NT2/D1 (cell line): ENCODE data around the gene FADD.

Experiments used
- DNase-seq: peaks from one replicate; pipeline ENCODE4 v3.0.0-alpha.2; 2011; ENCODE audit warnings: low read depth, low spot score
- H3K27me3 ChIP-seq: 2 replicates; pipeline ENCODE4 v1.6.0; 2011; ENCODE audit warnings: mild to moderate bottlenecking; ENCODE audit not compliant: insufficient read length, insufficient read depth
- H3K36me3 ChIP-seq: 2 replicates; pipeline ENCODE4 v1.6.1; 2011; ENCODE audit warnings: mild to moderate bottlenecking, low read length, mixed read lengths; ENCODE audit not compliant: insufficient read depth, insufficient read length
- H3K4me1 ChIP-seq: 2 replicates; pipeline ENCODE4 v1.5.1; 2011; ENCODE audit not compliant: insufficient read depth, insufficient read length
- H3K4me3 ChIP-seq: 2 replicates; pipeline ENCODE4 v1.5.1; 2011; ENCODE audit warnings: low read depth; ENCODE audit not compliant: insufficient read length
- H3K9ac ChIP-seq: 2 replicates; pipeline ENCODE4 v1.6.0; 2011; ENCODE audit warnings: low read depth; ENCODE audit not compliant: insufficient read length
- H3K9me3 ChIP-seq: 2 replicates; pipeline ENCODE4 v1.5.1; 2011; ENCODE audit warnings: mild to moderate bottlenecking, low read length; ENCODE audit not compliant: insufficient read depth
- SUZ12 ChIP-seq: IDR thresholded peaks from 2 replicates; pipeline ENCODE4 v1.6.1; 2011; ENCODE audit not compliant: insufficient read length, insufficient read depth; ENCODE audit errors: extremely low read depth
- YY1 ChIP-seq: IDR thresholded peaks from 2 replicates; pipeline ENCODE4 v1.6.1; 2011; ENCODE audit not compliant: insufficient read length, insufficient read depth
- ZNF274 ChIP-seq: IDR thresholded peaks from 2 replicates; pipeline ENCODE4 v1.6.1; 2011; ENCODE audit warnings: mild to moderate bottlenecking, low read depth, low read length

Gene FADD

GRCh38 chr11:70201882-70202861, 924 bp upstream of the FADD start:
- no peak for DNase-seq
- Histone ChIP-seq H3K9me3 (no peaks in the 10 kb centered on the region; the same call in 1 of the 2 replicates), H3K4me1 (peaks cover 10% of the 10 kb centered on the region), H3K27me3 (no peaks in the 10 kb centered on the region), H3K36me3 (peaks cover 34% of the 10 kb centered on the region), H3K4me3 (peak overlapping the region; percentile 96), H3K9ac (peak overlapping the region; percentile 70)
- no peak for TF ChIP-seq SUZ12
- TF ChIP-seq ZNF274 = no peak
- TF ChIP-seq YY1 = no peak

GRCh38 chr11:70203751-70204465, 812 bp downstream of the FADD start:
- Histone ChIP-seq H3K36me3 (peaks cover 52% of the 10 kb centered on the region), H3K27me3 (no peaks in the 10 kb centered on the region), H3K4me3 (peak overlapping the region; percentile 96), H3K9ac (peak overlapping the region; percentile 99), H3K4me1 (peaks cover 19% of the 10 kb centered on the region), H3K9me3 (no peaks in the 10 kb centered on the region; the same call in 1 of the 2 replicates)
- DNase-seq = no peak
- no peak for TF ChIP-seq YY1
- no peak for TF ChIP-seq ZNF274

GRCh38 chr11:70204466-70204799, 1.3 kb downstream of the FADD start:
- Histone ChIP-seq H3K9me3 (no peaks in the 10 kb centered on the region; the same call in 1 of the 2 replicates), H3K4me3 (peak overlapping the region; percentile 96), H3K27me3 (no peaks in the 10 kb centered on the region), H3K9ac (peak overlapping the region; percentile 99), H3K4me1 (peaks cover 19% of the 10 kb centered on the region), H3K36me3 (peaks cover 57% of the 10 kb centered on the region)
- TF ChIP-seq YY1 (no peak), SUZ12 (no peak), ZNF274 (no peak)
- DNase-seq = no peak

- Histone ChIP-seq H3K27me3 (no peaks in the 10 kb centered on the region), H3K4me3 (peak overlapping the region; percentile 96), H3K4me1 (peaks cover 19% of the 10 kb centered on the region), H3K36me3 (peaks cover 59% of the 10 kb centered on the region), H3K9ac (peak overlapping the region; percentile 6), H3K9me3 (no peaks in the 10 kb centered on the region; the same call in 1 of the 2 replicates)
- DNase-seq = no peak
- TF ChIP-seq SUZ12 = no peak
- no peak for TF ChIP-seq YY1
- TF ChIP-seq ZNF274 = no peak
Measured at GRCh38 chr11:70205049-70205725, 2.1 kb downstream of the FADD start.

- H3K4me1 ChIP-seq = peaks cover 21% of the 10 kb centered on the region
- no peak overlapping the region for H3K9ac ChIP-seq
- DNase-seq = no peak
- no peak for TF ChIP-seq YY1
- no peak for TF ChIP-seq SUZ12
- no peak for TF ChIP-seq ZNF274
- peaks cover 59% of the 10 kb centered on the region for H3K36me3 ChIP-seq
- H3K9me3 ChIP-seq = no peaks in the 10 kb centered on the region
- no peaks in the 10 kb centered on the region for H3K27me3 ChIP-seq
- no peak overlapping the region for H3K4me3 ChIP-seq
Measured at GRCh38 chr11:70205766-70206165, 2.7 kb downstream of the FADD start.

GRCh38 chr11:70206226-70206981, 3.3 kb downstream of the FADD start:
- Histone ChIP-seq H3K4me1 (peaks cover 21% of the 10 kb centered on the region), H3K27me3 (no peaks in the 10 kb centered on the region), H3K36me3 (peaks cover 59% of the 10 kb centered on the region), H3K9ac (no peak overlapping the region), H3K4me3 (no peak overlapping the region), H3K9me3 (no peaks in the 10 kb centered on the region)
- no peak for DNase-seq
- no peak for TF ChIP-seq ZNF274
- TF ChIP-seq YY1 = no peak
- no peak for TF ChIP-seq SUZ12
